Stomach smooth muscle (tissue), 2 donors: ENCODE measurements around the gene MLLT3.

Source experiments
- H3K27ac ChIP-seq: one replicate; pipeline ENCODE4 v1.7.0; 2013; ENCODE audit warnings: mild to moderate bottlenecking, low read length, inconsistent platforms
- H3K27me3 ChIP-seq, 2 donors: one replicate each; pipeline ENCODE4 v1.7.0; 2013; ENCODE audit warnings: low read length in 2 of 2; ENCODE audit not compliant: insufficient read depth in 2 of 2, control insufficient read depth in 1 of 2
- H3K36me3 ChIP-seq, 2 donors: one replicate each; pipeline ENCODE4 v1.7.0; 2013; ENCODE audit warnings: low read length in 2 of 2; ENCODE audit not compliant: control insufficient read depth in 2 of 2, insufficient read depth in 2 of 2
- H3K4me1 ChIP-seq: one replicate; pipeline ENCODE4 v1.7.0; 2013; ENCODE audit warnings: low read length; ENCODE audit not compliant: control insufficient read depth, insufficient read depth
- H3K4me3 ChIP-seq, 2 donors: one replicate each; pipeline ENCODE4 v1.7.0; 2013; ENCODE audit warnings: low read length in 2 of 2
- H3K9ac ChIP-seq, 2 donors: one replicate each; pipeline ENCODE4 v1.7.0; 2013; ENCODE audit warnings: low read length in 2 of 2, mild to moderate bottlenecking in 1 of 2
- H3K9me3 ChIP-seq, 2 donors: one replicate each; pipeline ENCODE4 v1.7.0; 2013; ENCODE audit warnings: low read length in 2 of 2; ENCODE audit not compliant: control insufficient read depth in 2 of 2
- donor health status: healthy.
- donor health status: Pancreatic carcinoma.

The MLLT3 gene

GRCh38 chr9:20480249-20480648, 142.1 kb downstream of the MLLT3 start:
- Histone ChIP-seq H3K27me3 (no peaks in the 10 kb centered on the region), H3K4me3 (no peak overlapping the region), H3K36me3 (no peaks in the 10 kb centered on the region), H3K27ac (no peak overlapping the region), H3K4me1 (peaks cover 4% of the 10 kb centered on the region), H3K9ac (no peak overlapping the region), H3K9me3 (no peaks in the 10 kb centered on the region)

- Histone ChIP-seq H3K4me1 (peaks cover 4% of the 10 kb centered on the region), H3K9me3 (no peaks in the 10 kb centered on the region), H3K36me3 (no peaks in the 10 kb centered on the region), H3K4me3 (no peak overlapping the region), H3K27me3 (no peaks in the 10 kb centered on the region), H3K9ac (no peak overlapping the region), H3K27ac (no peak overlapping the region)
Measured at GRCh38 chr9:20479419-20480155, 142.7 kb downstream of the MLLT3 start.

- peaks cover 4% of the 10 kb centered on the region for H3K4me1 ChIP-seq
- no peak overlapping the region for H3K9ac ChIP-seq
- no peak overlapping the region for H3K4me3 ChIP-seq
- no peaks in the 10 kb centered on the region for H3K36me3 ChIP-seq
- no peaks in the 10 kb centered on the region for H3K27me3 ChIP-seq
- H3K9me3 ChIP-seq: no peaks in the 10 kb centered on the region
- no peak overlapping the region for H3K27ac ChIP-seq
Measured at GRCh38 chr9:20478786-20479185, 143.5 kb downstream of the MLLT3 start.

GRCh38 chr9:20477940-20478620, 144.2 kb downstream of the MLLT3 start:
- Histone ChIP-seq H3K4me1 (peaks cover 4% of the 10 kb centered on the region), H3K36me3 (no peaks in the 10 kb centered on the region), H3K9ac (no peak overlapping the region), H3K9me3 (no peaks in the 10 kb centered on the region), H3K4me3 (peak overlapping the region in 1 of 2 donors; percentile 7), H3K27ac (no peak overlapping the region), H3K27me3 (no peaks in the 10 kb centered on the region)

- Histone ChIP-seq H3K4me3 (no peak overlapping the region), H3K9me3 (no peaks in the 10 kb centered on the region), H3K27me3 (no peaks in the 10 kb centered on the region), H3K36me3 (no peaks in the 10 kb centered on the region), H3K9ac (no peak overlapping the region), H3K4me1 (peaks cover 4% of the 10 kb centered on the region), H3K27ac (no peak overlapping the region)
Measured at GRCh38 chr9:20476912-20477521, 145.3 kb downstream of the MLLT3 start.

- no peaks in the 10 kb centered on the region for H3K27me3 ChIP-seq
- H3K36me3 ChIP-seq: no peaks in the 10 kb centered on the region
- no peak overlapping the region for H3K9ac ChIP-seq
- H3K4me1 ChIP-seq: peaks cover 4% of the 10 kb centered on the region
- no peak overlapping the region for H3K4me3 ChIP-seq
- H3K9me3 ChIP-seq: no peaks in the 10 kb centered on the region
- H3K27ac ChIP-seq: no peak overlapping the region
Measured at GRCh38 chr9:20474496-20474895, 147.8 kb downstream of the MLLT3 start.

- no peaks in the 10 kb centered on the region for H3K36me3 ChIP-seq
- no peak overlapping the region for H3K4me3 ChIP-seq
- no peak overlapping the region for H3K9ac ChIP-seq
- H3K27ac ChIP-seq: no peak overlapping the region
- H3K4me1 ChIP-seq: peaks cover 4% of the 10 kb centered on the region
- no peaks in the 10 kb centered on the region for H3K9me3 ChIP-seq
- H3K27me3 ChIP-seq: no peaks in the 10 kb centered on the region
Measured at GRCh38 chr9:20473515-20474013, 148.7 kb downstream of the MLLT3 start.

GRCh38 chr9:20472342-20473045, 149.8 kb downstream of the MLLT3 start:
- H3K36me3 ChIP-seq: no peaks in the 10 kb centered on the region
- H3K9ac ChIP-seq: no peak overlapping the region
- H3K27ac ChIP-seq: no peak overlapping the region
- H3K4me1 ChIP-seq: no peaks in the 10 kb centered on the region
- H3K27me3 ChIP-seq: no peaks in the 10 kb centered on the region
- H3K9me3 ChIP-seq: no peaks in the 10 kb centered on the region
- no peak overlapping the region for H3K4me3 ChIP-seq

- Histone ChIP-seq H3K27ac (no peak overlapping the region), H3K4me3 (no peak overlapping the region), H3K9ac (no peak overlapping the region), H3K4me1 (no peaks in the 10 kb centered on the region), H3K27me3 (no peaks in the 10 kb centered on the region), H3K36me3 (no peaks in the 10 kb centered on the region), H3K9me3 (no peaks in the 10 kb centered on the region)
Measured at GRCh38 chr9:20466328-20467008, 155.8 kb downstream of the MLLT3 start.

- Histone ChIP-seq H3K4me3 (no peak overlapping the region), H3K27ac (no peak overlapping the region), H3K9ac (no peak overlapping the region), H3K4me1 (no peaks in the 10 kb centered on the region), H3K36me3 (no peaks in the 10 kb centered on the region), H3K27me3 (no peaks in the 10 kb centered on the region), H3K9me3 (no peaks in the 10 kb centered on the region)
Measured at GRCh38 chr9:20464242-20464641, 158.1 kb downstream of the MLLT3 start.
